Karpas-422 (cell line): ENCODE data around the gene SCNN1A. TPM values are rescaled to one million over a fixed set of nuclear protein-coding genes. Genes with fewer than 3 reads are reported as not detected.

Source experiments
- DNase-seq: peaks from one replicate; pipeline ENCODE4 v3.0.0-alpha.2; 2015
- H2AFZ ChIP-seq: fragments of 200-600 bp; sonication (generic); 2 replicates; pipeline ENCODE4 v1.6.1; 2014; ENCODE audit warnings: antibody characterized with exemption, low read length, mixed read lengths
- H3K27ac ChIP-seq: fragments of 200-600 bp; sonication (generic); 2 replicates; pipeline ENCODE4 v1.5.1; 2014; ENCODE audit warnings: mild to moderate bottlenecking, low read length, moderate library complexity
- H3K27me3 ChIP-seq: fragments of 200-600 bp; sonication (generic); 2 replicates; pipeline ENCODE4 v1.6.1; 2014; ENCODE audit warnings: low read length, mixed read lengths
- H3K36me3 ChIP-seq: fragments of 200-600 bp; sonication (generic); 2 replicates; pipeline ENCODE4 v1.6.1; 2014; ENCODE audit warnings: low read length, mixed read lengths; ENCODE audit not compliant: insufficient read depth
- H3K4me1 ChIP-seq: fragments of 200-600 bp; sonication (generic); 2 replicates; pipeline ENCODE4 v1.6.1; 2014; ENCODE audit warnings: mild to moderate bottlenecking, low read length, mixed read lengths
- H3K4me2 ChIP-seq: fragments of 200-600 bp; sonication (generic); 2 replicates; pipeline ENCODE4 v1.6.1; 2014; ENCODE audit warnings: low read length, low read depth, mild to moderate bottlenecking; ENCODE audit not compliant: poor library complexity, severe bottlenecking
- H3K4me3 ChIP-seq: fragments of 200-600 bp; sonication (generic); 2 replicates; pipeline ENCODE4 v1.5.1; 2014; ENCODE audit warnings: mild to moderate bottlenecking, antibody characterized with exemption, low read length, mixed read lengths
- H3K79me2 ChIP-seq: fragments of 200-600 bp; sonication (generic); 2 replicates; pipeline ENCODE4 v1.6.1; 2014; ENCODE audit warnings: mild to moderate bottlenecking, low read length, mixed read lengths
- H3K9ac ChIP-seq: fragments of 200-600 bp; sonication (generic); 2 replicates; pipeline ENCODE4 v1.6.0; 2014; ENCODE audit warnings: low read length
- H3K9me2 ChIP-seq: fragments of 200-600 bp; sonication (generic), shearing (Covaris generic); replicated peaks from 2 replicates; pipeline ENCODE4 v1.6.0; 2014; ENCODE audit warnings: mild to moderate bottlenecking, low read length, moderate library complexity; ENCODE audit not compliant: insufficient read depth
- H3K9me3 ChIP-seq: fragments of 300-700, 200-600 bp; sonication (generic); 2 replicates; pipeline ENCODE4 v1.6.1; 2014; ENCODE audit warnings: low read length, mixed read lengths
- H4K20me1 ChIP-seq: fragments of 200-600 bp; sonication (generic); 2 replicates; pipeline ENCODE4 v1.6.1; 2014; ENCODE audit warnings: mild to moderate bottlenecking, antibody characterized with exemption, low read length, low read depth; ENCODE audit not compliant: insufficient read depth
- total RNA-seq: library from RNA; depleted of rRNA; stranded (reverse); fragments of >200 nt; shearing (Covaris generic); gene quantifications from 2 replicates; pipeline ENCODE4 v1.2.3, GENCODE V29; 2014; ENCODE audit warnings: low replicate concordance

Gene SCNN1A
- total RNA-seq, 1 experiment from 2014 or later = not detected

DNA sequence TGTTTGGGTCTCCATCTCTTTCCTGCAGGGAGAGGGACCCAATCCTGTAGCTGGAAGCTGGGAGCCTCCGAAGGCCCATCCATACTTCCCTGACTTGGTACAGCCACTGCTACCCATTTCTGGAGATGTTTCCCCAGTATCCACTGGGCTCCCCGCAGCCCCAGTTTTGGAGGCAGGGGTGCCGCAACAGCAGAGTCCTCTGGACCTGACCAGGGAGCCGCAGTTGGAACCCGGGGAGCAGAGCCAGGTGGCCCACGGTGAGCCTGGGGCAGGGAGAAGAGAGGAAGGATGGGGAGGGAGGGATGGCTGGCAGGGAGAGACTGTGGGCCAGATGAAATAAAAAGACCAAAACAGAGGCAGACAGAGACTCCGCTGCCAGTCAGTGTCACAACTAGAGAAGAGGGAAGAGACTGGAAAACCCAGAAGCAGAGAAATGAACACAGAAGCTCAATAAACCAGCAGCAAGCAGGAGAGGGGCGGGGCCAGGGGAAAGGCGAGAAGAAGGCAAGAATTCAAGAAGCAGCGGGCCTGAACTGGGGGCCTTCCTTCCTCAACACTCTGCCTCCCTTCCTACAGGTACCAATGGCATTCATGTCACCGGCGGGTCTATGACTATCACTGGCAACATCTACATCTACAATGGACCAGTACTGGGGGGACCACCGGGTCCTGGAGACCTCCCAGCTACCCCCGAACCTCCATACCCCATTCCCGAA, 14.9 kb upstream of the SCNN1A start:
- Histone ChIP-seq H3K9me3 (no peaks in the 10 kb centered on the region), H3K36me3 (no peaks in the 10 kb centered on the region), H3K27ac (no peak overlapping the region), H3K4me3 (no peak overlapping the region), H3K9ac (no peak overlapping the region), H3K4me1 (no peaks in the 10 kb centered on the region), H3K27me3 (no peaks in the 10 kb centered on the region), H3K79me2 (no peaks in the 10 kb centered on the region), H4K20me1 (no peaks in the 10 kb centered on the region), H3K9me2 (no peaks in the 10 kb centered on the region), H3K4me2 (no peak overlapping the region), H2AFZ (no peak overlapping the region)
- DNase-seq = no peak

DNA sequence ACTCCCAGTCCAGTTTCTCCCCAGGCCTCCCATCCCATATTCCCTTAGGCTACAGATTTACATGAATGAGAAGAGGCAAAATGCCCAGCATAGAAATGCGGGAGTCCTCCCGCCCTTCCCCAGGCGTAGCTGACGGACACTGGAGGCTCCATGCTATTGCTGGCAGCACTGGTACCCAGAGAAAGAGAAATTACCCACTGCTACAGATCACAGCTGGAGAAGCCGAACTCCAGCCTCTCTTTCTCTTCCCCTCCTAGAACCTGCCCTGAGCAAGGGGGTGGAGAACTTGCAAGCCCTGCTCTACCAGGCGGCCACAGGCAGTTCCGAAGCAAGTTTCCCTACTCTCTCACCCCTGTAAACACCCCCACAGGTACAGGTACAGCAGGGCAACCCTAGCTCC, 12.2 kb upstream of the SCNN1A start:
- Histone ChIP-seq H3K4me1 (no peaks in the 10 kb centered on the region), H2AFZ (no peak overlapping the region), H3K27me3 (no peaks in the 10 kb centered on the region), H3K9ac (no peak overlapping the region), H3K9me3 (no peaks in the 10 kb centered on the region), H3K36me3 (no peaks in the 10 kb centered on the region), H3K79me2 (no peaks in the 10 kb centered on the region), H3K27ac (no peak overlapping the region), H3K4me2 (no peak overlapping the region), H4K20me1 (no peaks in the 10 kb centered on the region), H3K9me2 (no peaks in the 10 kb centered on the region), H3K4me3 (no peak overlapping the region)
- no peak for DNase-seq

DNA sequence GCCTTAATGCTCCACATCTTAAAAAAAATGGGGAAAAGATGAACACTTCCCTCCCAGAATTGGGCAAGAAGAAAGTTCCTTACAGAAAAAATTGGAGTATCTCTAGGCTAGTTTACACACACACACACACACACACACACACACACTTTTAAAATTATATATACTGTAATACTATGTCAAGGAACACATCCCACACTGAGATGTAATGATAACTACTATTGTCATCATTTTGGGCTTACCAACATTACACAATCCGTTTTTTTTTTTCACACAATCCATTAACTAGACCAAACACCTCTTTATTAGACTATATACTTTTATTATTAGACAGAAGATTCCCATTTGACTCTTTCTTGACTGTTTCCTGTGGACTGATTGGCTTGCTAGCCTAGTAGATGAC, 11.1 kb upstream of the SCNN1A start:
- no peaks in the 10 kb centered on the region for H3K9me3 ChIP-seq
- H2AFZ ChIP-seq = no peak overlapping the region
- no peak overlapping the region for H3K9ac ChIP-seq
- H3K36me3 ChIP-seq = no peaks in the 10 kb centered on the region
- no peak for DNase-seq
- H3K9me2 ChIP-seq = no peaks in the 10 kb centered on the region
- H3K27ac ChIP-seq = no peak overlapping the region
- no peaks in the 10 kb centered on the region for H3K4me1 ChIP-seq
- H3K27me3 ChIP-seq = no peaks in the 10 kb centered on the region
- no peaks in the 10 kb centered on the region for H4K20me1 ChIP-seq
- no peak overlapping the region for H3K4me3 ChIP-seq
- H3K79me2 ChIP-seq = no peaks in the 10 kb centered on the region
- no peak overlapping the region for H3K4me2 ChIP-seq

DNA sequence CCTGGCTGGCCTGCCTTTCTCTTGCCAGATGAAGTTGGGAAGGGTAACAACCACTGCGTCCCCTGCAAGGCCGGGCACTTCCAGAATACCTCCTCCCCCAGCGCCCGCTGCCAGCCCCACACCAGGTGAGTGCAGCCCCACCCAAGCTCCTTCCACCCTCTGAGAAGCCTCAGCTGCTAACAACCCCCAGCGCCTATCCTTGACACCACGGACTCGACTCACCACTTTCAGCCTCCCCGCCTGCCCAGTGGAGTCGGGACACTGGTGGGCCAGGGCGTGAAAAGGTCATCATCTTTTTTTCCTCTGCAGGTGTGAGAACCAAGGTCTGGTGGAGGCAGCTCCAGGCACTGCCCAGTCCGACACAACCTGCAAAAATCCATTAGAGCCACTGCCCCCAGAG, 10.7 kb upstream of the SCNN1A start:
- no peaks in the 10 kb centered on the region for H3K36me3 ChIP-seq
- H3K9me3 ChIP-seq = no peaks in the 10 kb centered on the region
- H4K20me1 ChIP-seq = no peaks in the 10 kb centered on the region
- H3K4me2 ChIP-seq = no peak overlapping the region
- H3K4me1 ChIP-seq = no peaks in the 10 kb centered on the region
- no peak overlapping the region for H3K27ac ChIP-seq
- no peaks in the 10 kb centered on the region for H3K27me3 ChIP-seq
- DNase-seq = no peak
- no peaks in the 10 kb centered on the region for H3K9me2 ChIP-seq
- H2AFZ ChIP-seq = no peak overlapping the region
- H3K79me2 ChIP-seq = no peaks in the 10 kb centered on the region
- H3K4me3 ChIP-seq = no peak overlapping the region
- H3K9ac ChIP-seq = no peak overlapping the region

DNA sequence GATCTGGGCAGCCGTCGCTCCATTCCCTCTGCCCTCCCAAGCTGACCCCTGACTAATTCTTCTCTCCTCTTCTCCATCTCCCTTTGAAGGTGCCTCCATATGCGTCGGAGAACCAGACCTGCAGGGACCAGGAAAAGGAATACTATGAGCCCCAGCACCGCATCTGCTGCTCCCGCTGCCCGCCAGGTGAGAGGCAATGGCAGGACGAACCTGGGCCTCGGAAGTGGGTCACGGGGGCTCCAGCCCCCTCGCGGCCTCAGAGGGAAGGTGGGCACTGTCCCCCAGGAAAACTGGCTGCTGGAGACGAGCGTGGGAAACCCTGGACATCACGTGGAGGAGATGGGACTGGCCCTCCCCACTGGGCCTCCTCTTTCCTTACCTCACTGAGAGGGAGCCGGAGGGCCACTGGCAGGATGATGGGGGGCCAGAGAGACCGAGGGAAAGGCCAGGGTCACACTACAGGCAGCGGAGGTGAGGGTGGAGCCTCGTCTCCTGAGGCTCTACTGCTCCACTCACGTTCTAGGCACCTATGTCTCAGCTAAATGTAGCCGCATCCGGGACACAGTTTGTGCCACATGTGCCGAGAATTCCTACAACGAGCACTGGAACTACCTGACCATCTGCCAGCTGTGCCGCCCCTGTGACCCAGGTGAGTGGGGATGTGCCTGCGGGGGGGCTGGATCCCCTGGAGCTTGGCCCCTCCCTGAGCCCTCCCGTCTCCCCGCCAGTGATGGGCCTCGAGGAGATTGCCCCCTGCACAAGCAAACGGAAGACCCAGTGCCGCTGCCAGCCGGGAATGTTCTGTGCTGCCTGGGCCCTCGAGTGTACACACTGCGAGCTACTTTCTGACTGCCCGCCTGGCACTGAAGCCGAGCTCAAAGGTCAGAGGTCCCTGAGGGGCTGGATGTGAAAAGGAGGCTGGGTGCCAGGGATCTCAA, 9.4 kb upstream of the SCNN1A start:
- no peak for DNase-seq
- Histone ChIP-seq H3K79me2 (no peaks in the 10 kb centered on the region), H3K9me2 (no peaks in the 10 kb centered on the region), H3K4me3 (no peak overlapping the region), H3K4me1 (no peaks in the 10 kb centered on the region), H2AFZ (no peak overlapping the region), H4K20me1 (no peaks in the 10 kb centered on the region), H3K36me3 (no peaks in the 10 kb centered on the region), H3K27me3 (no peaks in the 10 kb centered on the region), H3K4me2 (no peak overlapping the region), H3K9ac (no peak overlapping the region), H3K9me3 (no peaks in the 10 kb centered on the region), H3K27ac (no peak overlapping the region)

DNA sequence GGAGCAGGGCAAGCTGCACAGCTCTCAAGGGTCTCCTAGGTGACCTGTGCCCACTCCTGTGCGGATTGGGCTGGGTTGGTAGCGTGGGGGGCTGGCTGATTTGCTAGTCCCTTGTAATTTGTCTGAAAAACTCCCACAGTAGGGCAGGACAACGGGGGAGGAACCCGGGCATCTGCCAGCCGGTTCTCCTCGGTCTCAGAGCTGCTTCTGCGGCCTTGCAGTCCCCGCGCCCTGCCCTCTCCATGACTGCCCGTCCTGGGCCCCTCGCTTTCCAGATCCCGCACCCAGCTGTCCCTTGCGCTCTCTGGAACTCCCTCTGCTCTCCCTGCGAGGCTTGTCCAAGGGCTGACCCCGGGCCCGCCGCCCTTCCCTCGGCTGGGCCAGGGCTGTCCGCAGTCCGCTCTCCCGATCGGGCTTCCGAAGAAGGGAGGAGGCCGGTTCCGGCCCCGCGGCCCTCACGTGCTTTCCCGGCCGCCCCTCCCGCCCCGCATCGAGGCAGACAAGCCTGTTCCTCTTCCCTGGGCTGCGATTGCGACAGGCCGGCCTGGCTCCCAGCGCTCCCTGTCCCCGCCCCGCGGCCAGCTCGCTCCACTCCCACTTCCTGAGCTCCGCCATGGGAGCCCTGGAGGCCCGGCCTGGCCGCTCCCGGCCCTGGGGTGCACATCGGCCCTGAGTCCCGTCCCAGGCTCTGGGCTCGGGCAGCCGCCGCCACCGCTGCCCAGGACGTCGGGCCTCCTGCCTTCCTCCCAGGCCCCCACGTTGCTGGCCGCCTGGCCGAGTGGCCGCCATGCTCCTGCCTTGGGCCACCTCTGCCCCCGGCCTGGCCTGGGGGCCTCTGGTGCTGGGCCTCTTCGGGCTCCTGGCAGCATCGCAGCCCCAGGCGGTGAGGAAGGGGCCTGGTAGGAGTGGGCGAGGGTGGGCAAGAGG, 8.5 kb upstream of the SCNN1A start, which contains the start of gene LTBR:
TSS of gene LTBR (plus strand) at position 591 of the 927 bp plus-strand sequence. CDS start at position 788, 197 bp downstream.
- H3K4me2 ChIP-seq = no peak within 1 kb of the TSS
- no peak within 1 kb of the TSS for H3K27ac ChIP-seq
- no peaks in the 10 kb centered on the region for H3K27me3 ChIP-seq
- no peak within 1 kb of the TSS for H2AFZ ChIP-seq
- no peaks in the 10 kb centered on the region for H3K36me3 ChIP-seq
- no peaks in the 10 kb centered on the region for H3K9me3 ChIP-seq
- H3K4me1 ChIP-seq = no peaks in the 10 kb centered on the region
- H3K9ac ChIP-seq = no peak within 1 kb of the TSS
- no peak within 1 kb of the TSS for H3K4me3 ChIP-seq
- H4K20me1 ChIP-seq = no peaks in the 10 kb centered on the region
- no peaks in the 10 kb centered on the region for H3K79me2 ChIP-seq
- DNase-seq = no peak
- H3K9me2 ChIP-seq = no peaks in the 10 kb centered on the region

DNA sequence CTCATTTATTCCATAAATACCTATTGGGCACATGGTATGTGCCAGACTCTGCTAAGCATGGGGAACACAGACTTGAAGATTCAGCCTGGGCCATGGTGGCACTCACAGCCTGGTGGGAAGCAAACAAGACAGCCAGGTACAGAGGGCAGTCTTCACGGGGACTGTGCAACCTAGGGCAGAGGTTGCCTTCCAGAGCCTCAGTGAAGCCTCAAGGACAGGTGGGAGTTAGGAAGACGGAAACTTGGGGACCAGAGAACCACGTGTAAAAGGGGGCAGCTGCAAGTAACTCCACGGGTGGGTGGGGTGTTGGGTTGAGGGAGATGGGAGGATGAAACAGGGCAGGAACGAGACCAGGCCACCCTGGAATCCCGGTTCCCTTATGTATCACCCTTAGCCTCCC, 7.6 kb upstream of the SCNN1A start:
- no peak for DNase-seq
- H3K27ac ChIP-seq = no peak overlapping the region
- H4K20me1 ChIP-seq = no peaks in the 10 kb centered on the region
- no peaks in the 10 kb centered on the region for H3K4me1 ChIP-seq
- no peak overlapping the region for H3K9ac ChIP-seq
- H3K9me2 ChIP-seq = no peaks in the 10 kb centered on the region
- no peak overlapping the region for H2AFZ ChIP-seq
- no peaks in the 10 kb centered on the region for H3K27me3 ChIP-seq
- H3K4me3 ChIP-seq = no peak overlapping the region
- H3K36me3 ChIP-seq = no peaks in the 10 kb centered on the region
- no peaks in the 10 kb centered on the region for H3K79me2 ChIP-seq
- H3K4me2 ChIP-seq = no peak overlapping the region
- no peaks in the 10 kb centered on the region for H3K9me3 ChIP-seq
